Vagina (tissue), 2 donors: ENCODE measurements around the gene TRIB2. TPM values are rescaled to one million over a fixed set of nuclear protein-coding genes. Genes with fewer than 3 reads are reported as not detected.

ENCODE experiments used
- DNase-seq, 2 donors: peaks; one replicate each; pipeline ENCODE4 v3.0.0-alpha.2; 2017; ENCODE audit errors: extremely low spot score in 2 of 2
- H3K27ac ChIP-seq: fragments of 200-600 bp; sonication (generic); one replicate; pipeline ENCODE4 v1.5.1; 2019
- H3K27me3 ChIP-seq: fragments of 200-600 bp; sonication (generic); one replicate; pipeline ENCODE4 v1.5.1; 2019
- H3K36me3 ChIP-seq, 2 donors: fragments of 200-600 bp; sonication (generic); one replicate each; pipeline ENCODE4 v1.5.1; 2017 to 2019
- H3K4me1 ChIP-seq: fragments of 200-600 bp; sonication (generic); one replicate; pipeline ENCODE4 v1.5.1; 2019
- H3K4me3 ChIP-seq, 2 donors: fragments of 200-600 bp; sonication (generic); 1 replicate in 1 of 2; 2 replicates in 1 of 2; pipeline ENCODE4 v1.5.1; 2016 to 2019
- H3K9me3 ChIP-seq: fragments of 200-600 bp; sonication (generic); one replicate; pipeline ENCODE4 v1.5.1; 2019
- CTCF ChIP-seq, 3 experiments: fragments of 450-650 bp in 2 of 3; fragments of 200-600 bp in 1 of 3; sonication (generic) in 1 of 3; IDR thresholded peaks; one replicate each; pipeline ENCODE4 v1.5.1; 2017 to 2019; ENCODE audit warnings: antibody characterized with exemption in 3 of 3, mild to moderate bottlenecking in 2 of 3, moderate library complexity in 2 of 3
- POLR2A ChIP-seq, 2 donors: fragments of 450-650 bp; IDR thresholded peaks; one replicate each; pipeline ENCODE4 v1.6.1; 2017; ENCODE audit warnings: antibody characterized with exemption in 2 of 2, mild to moderate bottlenecking in 2 of 2, moderate library complexity in 2 of 2
- POLR2AphosphoS5 ChIP-seq, 2 donors: sonication (generic); formaldehyde crosslinking; IDR thresholded peaks; one replicate each; pipeline ENCODE4 v1.9.0; 2017; ENCODE audit warnings: antibody characterized with exemption in 2 of 2, mild to moderate bottlenecking in 2 of 2, low read depth in 1 of 2; ENCODE audit not compliant: insufficient read depth in 1 of 2
- intact Hi-C: fragments of 100-400 bp; cut with DNase I; formaldehyde crosslinking; loops from one replicate; pipeline ENCODE4 v1.15.1; 2023
- total RNA-seq: library from RNA; depleted of rRNA; stranded (reverse); fragments of >200 nt; gene quantifications from one replicate; pipeline ENCODE4 v1.2.3, GENCODE V29; 2016

TRIB2 gene
- total RNA-seq, 1 donor from 2014 or later, result 64.8 TPM

- Histone ChIP-seq H3K36me3 (peaks cover 0 to 38% of the 10 kb centered on the region in 2 donors), H3K9me3 (no peaks in the 10 kb centered on the region), H3K4me3 (no peak overlapping the region), H3K27ac (no peak overlapping the region), H3K4me1 (peaks cover 70% of the 10 kb centered on the region), H3K27me3 (no peaks in the 10 kb centered on the region)
- intact Hi-C loops, result no loop called here
- TF ChIP-seq POLR2AphosphoS5 (IDR thresholded peaks at IDR 0.05; ENCODE audit: insufficient read depth in 1 of 2, low read depth in 1 of 2), result no peak
- no peak for TF ChIP-seq POLR2A (IDR thresholded peaks at IDR 0.05)
- no peak for TF ChIP-seq CTCF (IDR thresholded peaks at IDR 0.05)
- DNase-seq, result no peak
These were observed 10.3 kb downstream of the TRIB2 start for GRCh38 chr2:12727065-12727464.

GRCh38 chr2:12727641-12728040, 10.9 kb downstream of the TRIB2 start:
- Histone ChIP-seq H3K27me3 (no peaks in the 10 kb centered on the region), H3K36me3 (peaks cover 0 to 40% of the 10 kb centered on the region in 2 donors), H3K27ac (no peak overlapping the region), H3K4me3 (no peak overlapping the region), H3K9me3 (no peaks in the 10 kb centered on the region), H3K4me1 (peaks cover 70% of the 10 kb centered on the region)
- intact Hi-C loops, result no loop called here
- TF ChIP-seq CTCF (IDR thresholded peaks at IDR 0.05), result no peak
- no peak for TF ChIP-seq POLR2AphosphoS5 (IDR thresholded peaks at IDR 0.05; ENCODE audit: insufficient read depth in 1 of 2, low read depth in 1 of 2)
- TF ChIP-seq POLR2A (IDR thresholded peaks at IDR 0.05), result no peak
- DNase-seq, result no peak

- Histone ChIP-seq H3K4me3 (no peak overlapping the region), H3K36me3 (peaks cover 0 to 38% of the 10 kb centered on the region in 2 donors), H3K27ac (no peak overlapping the region), H3K27me3 (no peaks in the 10 kb centered on the region), H3K4me1 (peaks cover 71% of the 10 kb centered on the region), H3K9me3 (no peaks in the 10 kb centered on the region)
- intact Hi-C loops, result no loop called here
- no peak for DNase-seq
- TF ChIP-seq POLR2A (IDR thresholded peaks at IDR 0.05) (no peak), CTCF (IDR thresholded peaks at IDR 0.05) (no peak), POLR2AphosphoS5 (IDR thresholded peaks at IDR 0.05; ENCODE audit: insufficient read depth in 1 of 2, low read depth in 1 of 2) (no peak)
These were observed 11.6 kb downstream of the TRIB2 start for GRCh38 chr2:12728221-12728777.

- peaks cover 0 to 27% of the 10 kb centered on the region in 2 donors for H3K36me3 ChIP-seq
- intact Hi-C loops, result no loop called here
- H3K4me3 ChIP-seq, result no peak overlapping the region
- H3K4me1 ChIP-seq, result peaks cover 78% of the 10 kb centered on the region
- no peak overlapping the region for H3K27ac ChIP-seq
- H3K9me3 ChIP-seq, result no peaks in the 10 kb centered on the region
- no peaks in the 10 kb centered on the region for H3K27me3 ChIP-seq
- no peak for DNase-seq
- TF ChIP-seq POLR2AphosphoS5 (IDR thresholded peaks at IDR 0.05; ENCODE audit: insufficient read depth in 1 of 2, low read depth in 1 of 2) (no peak), POLR2A (IDR thresholded peaks at IDR 0.05) (no peak), CTCF (IDR thresholded peaks at IDR 0.05) (no peak)
These were observed 13.5 kb downstream of the TRIB2 start for GRCh38 chr2:12730265-12730664.

GRCh38 chr2:12731701-12732280, 15.1 kb downstream of the TRIB2 start:
- Histone ChIP-seq H3K27ac (no peak overlapping the region), H3K9me3 (no peaks in the 10 kb centered on the region), H3K4me1 (peaks cover 78% of the 10 kb centered on the region), H3K36me3 (peaks cover 0 to 35% of the 10 kb centered on the region in 2 donors), H3K4me3 (no peak overlapping the region), H3K27me3 (no peaks in the 10 kb centered on the region)
- no peak for DNase-seq
- intact Hi-C loops, result no loop called here
- TF ChIP-seq CTCF (IDR thresholded peaks at IDR 0.05), result no peak
- TF ChIP-seq POLR2A (IDR thresholded peaks at IDR 0.05), result no peak
- TF ChIP-seq POLR2AphosphoS5 (IDR thresholded peaks at IDR 0.05; ENCODE audit: insufficient read depth in 1 of 2, low read depth in 1 of 2), result no peak
